H9 (cell line): ENCODE results near the gene ITM2C. TPM values are rescaled to one million over a fixed set of nuclear protein-coding genes. Genes with fewer than 3 reads are reported as not detected.

Source experiments
- DNase-seq: peaks from one replicate; pipeline ENCODE4 v3.0.0-alpha.2; 2017
- H2AFZ ChIP-seq: one replicate; pipeline ENCODE4 v1.6.1; 2013; ENCODE audit warnings: mild to moderate bottlenecking, low read length, control low read depth, moderate library complexity
- H2AK5ac ChIP-seq: 2 replicates; pipeline ENCODE4 v1.6.1; 2013; ENCODE audit warnings: low read length, control low read depth, mixed read lengths; ENCODE audit not compliant: insufficient read length
- H2BK120ac ChIP-seq: one replicate; pipeline ENCODE4 v1.6.1; 2013; ENCODE audit warnings: low read depth, mild to moderate bottlenecking, low read length, control low read depth, inconsistent platforms; ENCODE audit not compliant: poor library complexity, severe bottlenecking
- H2BK12ac ChIP-seq: 2 replicates; pipeline ENCODE4 v1.6.1; 2013; ENCODE audit warnings: low read length, control low read depth, mixed read lengths, low read depth; ENCODE audit not compliant: insufficient read length
- H2BK15ac ChIP-seq: 2 replicates; pipeline ENCODE4 v1.6.1; 2013; ENCODE audit warnings: low read depth, low read length, control low read depth
- H2BK20ac ChIP-seq: one replicate; pipeline ENCODE4 v1.6.1; 2013; ENCODE audit warnings: low read depth, mild to moderate bottlenecking, low read length, control low read depth, inconsistent platforms; ENCODE audit not compliant: poor library complexity, severe bottlenecking
- H2BK5ac ChIP-seq: 2 replicates; pipeline ENCODE4 v1.6.1; 2013; ENCODE audit warnings: low read length, control low read depth, mixed read lengths; ENCODE audit not compliant: insufficient read length
- H3K14ac ChIP-seq: 2 replicates; pipeline ENCODE4 v1.6.1; 2013; ENCODE audit warnings: low read length, control low read depth; ENCODE audit not compliant: insufficient read depth
- H3K18ac ChIP-seq: 2 replicates; pipeline ENCODE4 v1.6.1; 2013; ENCODE audit warnings: low read depth, mild to moderate bottlenecking, mixed read lengths, low read length, control low read depth; ENCODE audit not compliant: insufficient read length
- H3K23ac ChIP-seq: 2 replicates; pipeline ENCODE4 v1.6.1; 2013; ENCODE audit warnings: low read length, control low read depth, mixed read lengths, low read depth; ENCODE audit not compliant: insufficient read length
- H3K23me2 ChIP-seq: 2 replicates; pipeline ENCODE4 v1.6.1; 2013; ENCODE audit warnings: low read depth, mild to moderate bottlenecking, mixed read lengths, low read length, control low read depth; ENCODE audit not compliant: insufficient read length, poor library complexity, severe bottlenecking
- H3K27ac ChIP-seq: 2 replicates; pipeline ENCODE4 v1.5.1; 2013; ENCODE audit warnings: low read length, control low read depth, mixed read lengths, low read depth; ENCODE audit not compliant: insufficient read length
- H3K27me3 ChIP-seq: 2 replicates; pipeline ENCODE4 v1.6.1; 2013; ENCODE audit warnings: low read length, control low read depth, inconsistent platforms; ENCODE audit not compliant: insufficient read depth
- H3K4ac ChIP-seq: 2 replicates; pipeline ENCODE4 v1.6.1; 2013; ENCODE audit warnings: low read depth, mild to moderate bottlenecking, control low read depth, inconsistent platforms, low read length, moderate library complexity
- H3K4me1 ChIP-seq: 2 replicates; pipeline ENCODE4 v1.6.1; 2013; ENCODE audit warnings: low read length, control low read depth, inconsistent platforms; ENCODE audit not compliant: insufficient read depth
- H3K4me2 ChIP-seq: 2 replicates; pipeline ENCODE4 v1.6.1; 2013; ENCODE audit warnings: low read length, control low read depth, mixed read lengths; ENCODE audit not compliant: insufficient read length, insufficient read depth
- H3K56ac ChIP-seq: 2 replicates; pipeline ENCODE4 v1.6.1; 2013; ENCODE audit warnings: low read depth, mild to moderate bottlenecking, mixed read lengths, low read length, control low read depth; ENCODE audit not compliant: insufficient read length
- H3K79me1 ChIP-seq: 2 replicates; pipeline ENCODE4 v1.6.1; 2013; ENCODE audit warnings: low read depth, mild to moderate bottlenecking, moderate library complexity, low read length, control low read depth, inconsistent platforms; ENCODE audit not compliant: insufficient read depth, poor library complexity, severe bottlenecking
- H3K79me2 ChIP-seq: 2 replicates; pipeline ENCODE4 v1.6.1; 2013; ENCODE audit warnings: low read length, control low read depth, inconsistent platforms; ENCODE audit not compliant: insufficient read depth
- H3K9ac ChIP-seq: 2 replicates; pipeline ENCODE4 v1.6.1; 2013; ENCODE audit warnings: low read length, control low read depth, mixed read lengths; ENCODE audit not compliant: insufficient read length; ENCODE audit errors: extremely low read depth
- H3K9me3 ChIP-seq: one replicate; pipeline ENCODE4 v1.6.1; 2013; ENCODE audit warnings: low read depth, low read length, inconsistent platforms; ENCODE audit not compliant: control insufficient read depth
- H3T11ph ChIP-seq: one replicate; pipeline ENCODE4 v1.6.1; 2013; ENCODE audit warnings: mild to moderate bottlenecking, low read length, control low read depth, inconsistent platforms
- H4K20me1 ChIP-seq: one replicate; pipeline ENCODE4 v1.6.1; 2013; ENCODE audit not compliant: control insufficient read depth, insufficient read length, insufficient read depth
- H4K5ac ChIP-seq: 2 replicates; pipeline ENCODE4 v1.6.1; 2013; ENCODE audit warnings: low read depth, mild to moderate bottlenecking, mixed read lengths, low read length, control low read depth; ENCODE audit not compliant: insufficient read length
- H4K8ac ChIP-seq: replicated peaks from 2 replicates; pipeline ENCODE4 v1.6.1; 2013; ENCODE audit warnings: low read length, control low read depth, mixed read lengths, low read depth; ENCODE audit not compliant: insufficient read length
- H4K91ac ChIP-seq: 2 replicates; pipeline ENCODE4 v1.6.1; 2013; ENCODE audit warnings: low read depth, mild to moderate bottlenecking, moderate library complexity, mixed read lengths, low read length, control low read depth; ENCODE audit not compliant: insufficient read length
- H3K27ac Mint-ChIP-seq, 3 experiments: 2 replicates in 2 of 3; 3 replicates in 1 of 3; pipeline ENCODE4 v1.8.0; 2020 to 2021; ENCODE audit warnings: mixed read lengths in 3 of 3, mild to moderate bottlenecking in 1 of 3, moderate library complexity in 1 of 3
- H3K27me3 Mint-ChIP-seq: 2 replicates; pipeline ENCODE4 v1.8.0; 2021; ENCODE audit warnings: low read depth, mild to moderate bottlenecking, moderate library complexity, mixed read lengths
- H3K36me3 Mint-ChIP-seq, 3 experiments: 2 replicates in 2 of 3; 3 replicates in 1 of 3; pipeline ENCODE4 v1.8.0; 2020 to 2021; ENCODE audit warnings: low read depth in 3 of 3, mixed read lengths in 3 of 3; ENCODE audit not compliant: insufficient read depth in 1 of 3
- H3K4me1 Mint-ChIP-seq, 2 experiments: 2 replicates each; pipeline ENCODE4 v1.8.0; 2020; ENCODE audit warnings: mixed read lengths in 2 of 2
- H3K4me3 Mint-ChIP-seq, 2 experiments: 2 replicates in 1 of 2; 3 replicates in 1 of 2; pipeline ENCODE4 v1.8.0; 2020 to 2021; ENCODE audit warnings: mild to moderate bottlenecking in 2 of 2, mixed read lengths in 2 of 2, moderate library complexity in 1 of 2
- H3K9me3 Mint-ChIP-seq, 2 experiments: 2 replicates in 1 of 2; 3 replicates in 1 of 2; pipeline ENCODE4 v1.8.0; 2020; ENCODE audit warnings: mild to moderate bottlenecking in 2 of 2, mixed read lengths in 2 of 2, moderate library complexity in 1 of 2
- CTCF ChIP-seq: fragments of 200-600 bp; sonication (generic); conservative IDR thresholded peaks from 3 replicates; pipeline ENCODE4 v1.8.0; 2021; ENCODE audit warnings: antibody characterized with exemption, mild to moderate bottlenecking
- WGBS: extraction: QIAGEN DNeasy Blood & Tissue Kit; methylation state at CpG from one replicate; pipeline ENCODE4 v1.1.7; 2013; ENCODE audit warnings: missing lambda C conversion rate, low lambda C conversion rate, mixed read lengths; ENCODE audit not compliant: insufficient read length; ENCODE audit errors: extremely low coverage; 5-methylcytosine and 5-hydroxymethylcytosine counted together
- total RNA-seq: library from RNA; stranded (reverse); gene quantifications from 2 replicates; pipeline ENCODE4 v1.2.1, GENCODE V29; 2021

The ITM2C gene
- total RNA-seq, 1 experiment from 2014 or later = 297 TPM

GRCh38 chr2:230900336-230900995, 35.7 kb downstream of the ITM2C start:
- Histone ChIP-seq H3K27ac (no peak overlapping the region), H2BK15ac (no peak overlapping the region)

More at GRCh38 chr2:230900336-230900995, 35.7 kb downstream of the ITM2C start:
- H2BK120ac ChIP-seq = no peak overlapping the region
- H3K27me3 Mint-ChIP-seq = peaks cover 39% of the 10 kb centered on the region
- no peaks in the 10 kb centered on the region for H3K36me3 Mint-ChIP-seq
- H3K9me3 ChIP-seq = no peaks in the 10 kb centered on the region
- H3K9ac ChIP-seq = no peak overlapping the region
- no peak overlapping the region for H2AK5ac ChIP-seq
- no peaks in the 10 kb centered on the region for H3K27me3 ChIP-seq
- no peaks in the 10 kb centered on the region for H3K79me2 ChIP-seq
- H3K79me1 ChIP-seq = no peaks in the 10 kb centered on the region
- H2BK20ac ChIP-seq = no peak overlapping the region
- H3K4me1 Mint-ChIP-seq = peaks cover 40 to 42% of the 10 kb centered on the region in 2 experiments
- H3T11ph ChIP-seq = no peak overlapping the region
- no peak for TF ChIP-seq CTCF
- H4K5ac ChIP-seq = no peak overlapping the region
- H3K56ac ChIP-seq = no peak overlapping the region
- H3K23me2 ChIP-seq = no peaks in the 10 kb centered on the region
- peak; percentile 15 for DNase-seq
- H2AFZ ChIP-seq = no peak overlapping the region
- H2BK5ac ChIP-seq = no peak overlapping the region
- H4K8ac ChIP-seq = no peak overlapping the region
- no peaks in the 10 kb centered on the region; a peak in 1 of 5 replicates for H3K9me3 Mint-ChIP-seq
- no peak overlapping the region for H3K4ac ChIP-seq
- WGBS = no CpG with 5 or more reads among the region's 10 CpGs
- no peak overlapping the region for H2BK12ac ChIP-seq
- no peak overlapping the region for H3K27ac Mint-ChIP-seq
- peaks cover 15% of the 10 kb centered on the region for H3K4me1 ChIP-seq
- no peak overlapping the region for H3K4me3 Mint-ChIP-seq
- no peak overlapping the region for H3K4me2 ChIP-seq
- H3K14ac ChIP-seq = no peak overlapping the region
- H3K23ac ChIP-seq = no peak overlapping the region
- no peak overlapping the region for H3K18ac ChIP-seq
- H4K20me1 ChIP-seq = no peaks in the 10 kb centered on the region
- H4K91ac ChIP-seq = no peak overlapping the region
